ENCODE results near the gene GINS2.
A peak's percentile ranks its signal among the peaks of the same experiment; 100 is the strongest.

The GINS2 gene

DNA sequence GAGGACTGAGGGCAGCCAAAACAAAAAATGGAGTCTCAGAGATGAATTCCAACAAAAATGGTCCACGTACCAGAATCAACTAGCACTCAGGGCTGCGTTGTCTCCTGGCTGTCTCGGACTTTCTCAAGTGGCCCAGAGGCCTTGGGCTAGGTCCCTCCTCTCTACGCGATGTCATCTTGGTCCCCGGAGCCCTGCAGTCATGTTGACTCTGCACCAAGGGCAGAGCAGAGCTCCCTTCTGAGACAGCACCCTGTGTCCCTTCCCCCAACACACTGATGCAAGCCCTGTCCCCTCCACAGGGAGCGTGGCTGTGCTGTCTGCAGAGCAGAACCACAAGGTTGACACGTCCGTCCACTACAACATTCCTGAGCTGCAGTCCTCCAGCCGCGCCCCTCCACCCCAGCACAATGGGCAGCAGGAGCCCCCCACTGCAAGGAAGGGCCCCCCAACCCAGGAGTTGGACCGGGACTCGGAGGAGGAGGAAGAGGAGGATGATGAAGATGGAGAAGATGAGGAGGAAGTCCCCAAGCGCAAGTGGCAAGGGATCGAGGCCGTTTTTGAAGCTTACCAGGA lies 20.8 kb downstream of the GINS2 start:
- no peak for DNase-seq (ENCODE audit: low read depth, low spot score)

DNA sequence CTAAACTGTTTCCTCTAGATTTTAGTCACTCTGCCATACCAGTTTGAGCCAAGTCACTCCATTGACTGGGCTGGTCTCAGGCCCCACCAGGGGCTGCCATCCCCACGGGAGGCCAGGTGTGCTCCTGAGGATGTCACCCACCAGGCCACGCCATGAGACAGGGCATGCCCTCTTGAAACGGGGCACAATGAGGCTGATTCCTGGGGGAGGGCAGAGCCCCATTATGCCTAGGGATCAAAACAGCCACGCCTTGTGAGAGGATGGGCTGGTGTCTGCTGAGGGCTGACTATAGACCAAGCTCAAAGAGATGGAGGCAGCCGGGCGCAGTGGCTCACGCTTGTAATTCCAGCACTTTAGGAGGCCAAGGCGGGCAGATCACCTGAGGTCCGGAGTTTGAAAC lies 21.5 kb downstream of the GINS2 start:
- DNase-seq (ENCODE audit: low read depth, low spot score), result no peak

DNA sequence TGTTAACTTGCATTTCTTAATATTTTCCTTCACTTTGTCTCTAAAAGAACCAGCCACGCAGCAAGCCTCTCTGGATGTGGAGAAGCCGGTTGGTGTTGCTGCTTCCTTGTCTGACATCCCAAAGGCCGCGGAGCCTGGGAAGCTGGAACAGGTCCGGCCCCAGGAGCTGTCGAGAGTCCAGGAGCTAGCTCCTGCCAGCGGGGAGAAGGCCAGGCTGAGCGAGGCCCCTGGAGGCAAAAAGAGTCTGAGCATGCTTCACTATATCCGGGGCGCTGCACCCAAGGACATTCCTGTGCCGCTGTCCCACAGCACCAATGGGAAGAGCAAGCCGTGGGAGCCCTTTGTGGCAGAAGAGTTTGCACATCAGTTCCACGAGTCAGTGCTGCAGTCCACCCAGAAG lies 22.8 kb downstream of the GINS2 start:
- DNase-seq (ENCODE audit: low read depth, low spot score), result no peak

DNA sequence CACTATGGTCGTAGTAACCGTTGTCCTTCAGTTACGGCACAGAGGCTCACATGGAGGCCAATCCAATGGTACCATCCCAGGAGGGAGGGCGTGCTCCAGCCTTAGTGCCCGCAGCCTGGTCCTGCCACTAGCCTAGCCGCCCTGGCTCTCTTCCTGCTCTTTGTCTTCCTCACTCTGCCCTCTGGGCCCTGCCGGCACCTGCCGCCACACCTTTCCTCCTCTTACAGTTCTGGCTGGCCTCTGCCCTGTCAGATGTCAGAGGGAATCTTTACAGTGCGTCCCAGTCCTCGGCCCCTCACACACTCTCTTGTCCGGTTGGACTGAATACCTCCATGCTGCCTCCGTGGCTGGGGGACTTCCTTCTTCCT lies 23.4 kb downstream of the GINS2 start:
- no peak for DNase-seq (ENCODE audit: low read depth, low spot score)

DNA sequence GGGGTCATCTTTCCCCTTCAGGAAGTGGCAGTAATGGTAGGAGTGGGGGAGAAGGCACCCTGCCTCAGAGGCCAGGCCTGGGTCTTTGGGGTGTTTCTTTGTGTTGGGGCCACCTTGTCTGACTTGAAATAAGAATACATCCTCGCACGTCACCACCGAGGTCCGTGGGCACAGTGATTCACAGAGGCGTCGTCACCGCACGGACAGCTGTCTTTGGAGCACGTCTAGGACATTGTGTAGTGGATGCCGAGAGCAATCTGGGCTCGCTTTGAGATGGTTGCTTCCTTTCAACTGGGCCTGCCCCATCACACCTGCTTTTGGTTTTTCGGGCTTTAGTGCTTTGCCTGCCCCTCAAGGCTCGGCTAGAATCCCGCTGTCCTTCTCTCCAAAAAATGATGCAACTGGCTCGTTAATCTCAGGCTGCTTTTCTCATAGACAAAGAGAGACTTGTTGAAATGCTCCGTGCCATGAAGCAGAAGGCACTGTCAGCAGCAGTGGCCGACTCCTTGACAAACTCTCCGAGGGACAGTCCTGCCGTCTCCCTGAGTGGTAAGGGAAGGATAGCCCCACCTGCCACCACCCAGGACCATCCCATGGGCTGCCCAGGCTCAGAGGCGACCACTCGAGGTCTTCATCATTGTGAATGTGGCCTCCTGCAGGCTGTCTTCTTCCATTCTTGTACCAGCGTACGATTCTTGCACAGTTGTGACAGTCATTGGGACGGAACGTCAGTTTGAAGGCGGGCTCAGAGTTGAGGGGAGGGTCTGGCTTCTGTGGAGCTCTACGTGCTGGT lies 24.0 kb downstream of the GINS2 start:
- DNase-seq (ENCODE audit: low read depth, low spot score), result no peak

DNA sequence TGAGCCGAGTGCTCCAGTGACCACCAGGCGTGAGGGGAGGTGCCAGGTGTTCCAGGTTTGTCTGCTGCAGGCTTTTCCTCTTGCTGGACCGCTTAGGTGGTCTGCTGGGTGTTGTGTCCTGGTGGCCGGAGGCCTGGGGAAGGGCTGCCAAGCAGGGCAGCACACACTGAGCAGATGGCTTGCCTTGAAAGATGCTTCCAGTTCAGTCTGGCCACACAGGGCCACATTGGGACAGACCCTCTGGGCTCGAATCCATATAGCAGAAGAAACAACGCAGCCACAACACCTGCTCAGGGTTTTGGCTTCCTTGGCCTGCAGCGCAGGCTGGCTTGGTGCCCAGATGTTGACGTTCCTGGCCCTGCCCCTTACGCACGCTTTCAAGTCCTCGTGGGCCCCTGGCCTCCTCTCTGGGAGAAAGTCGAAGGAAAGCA lies 24.8 kb downstream of the GINS2 start:
- no peak for DNase-seq (ENCODE audit: low read depth, low spot score)

DNA sequence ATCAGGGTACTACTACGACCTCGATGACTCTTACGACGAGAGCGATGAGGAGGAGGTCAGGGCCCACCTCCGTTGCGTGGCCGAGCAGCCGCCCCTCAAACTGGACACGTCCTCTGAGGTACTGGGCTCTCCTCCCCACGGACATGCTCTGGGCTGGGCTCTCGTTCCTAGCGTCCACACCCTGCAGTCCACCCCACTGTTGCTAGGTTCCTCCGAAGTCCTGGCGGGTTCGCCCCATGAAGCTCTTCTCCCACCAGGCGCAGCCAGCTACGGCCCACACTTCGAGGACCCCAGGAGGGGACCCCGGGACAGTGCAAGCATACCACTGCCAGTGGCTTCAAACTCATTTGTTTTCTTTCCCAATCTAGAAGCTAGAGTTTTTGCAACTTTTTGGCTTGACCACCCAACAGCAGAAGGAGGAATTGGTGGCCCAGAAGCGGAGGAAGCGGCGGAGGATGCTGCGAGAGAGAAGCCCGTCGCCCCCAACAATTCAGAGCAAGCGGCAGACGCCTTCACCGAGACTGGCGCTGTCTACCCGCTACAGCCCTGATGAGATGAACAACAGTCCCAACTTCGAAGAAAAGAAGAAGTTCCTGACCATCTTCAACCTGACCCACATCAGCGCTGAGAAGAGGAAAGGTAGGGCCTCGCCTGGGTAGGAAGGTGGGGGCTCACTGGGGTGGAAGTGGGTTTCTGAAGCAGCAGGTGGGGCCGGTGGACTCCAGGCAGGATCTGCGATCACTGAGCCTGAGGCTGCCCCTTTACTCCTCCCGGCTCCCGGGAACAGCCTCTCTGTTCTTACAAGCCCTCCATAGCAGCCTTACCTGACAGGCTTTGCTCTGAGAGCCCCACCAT lies 25.6 kb downstream of the GINS2 start:
- no peak for DNase-seq (ENCODE audit: low read depth, low spot score)

DNA sequence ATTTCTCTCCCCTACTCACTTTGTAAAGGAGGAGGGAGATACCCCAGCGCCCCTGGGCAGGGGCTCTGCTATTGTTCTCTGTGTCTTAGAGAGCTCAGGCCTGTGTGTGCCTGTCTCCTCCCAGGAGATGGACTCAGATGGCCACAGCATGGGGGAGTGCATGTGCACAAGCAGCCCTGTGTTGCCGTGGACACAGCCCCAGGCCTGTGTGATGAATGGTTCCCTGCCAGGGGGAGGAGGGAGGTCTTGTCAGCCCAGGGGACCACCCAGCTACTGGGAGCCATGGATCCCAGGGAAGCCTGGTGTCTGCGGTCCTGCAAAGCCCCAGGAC lies 26.3 kb downstream of the GINS2 start:
- DNase-seq (ENCODE audit: low read depth, low spot score), result no peak

DNA sequence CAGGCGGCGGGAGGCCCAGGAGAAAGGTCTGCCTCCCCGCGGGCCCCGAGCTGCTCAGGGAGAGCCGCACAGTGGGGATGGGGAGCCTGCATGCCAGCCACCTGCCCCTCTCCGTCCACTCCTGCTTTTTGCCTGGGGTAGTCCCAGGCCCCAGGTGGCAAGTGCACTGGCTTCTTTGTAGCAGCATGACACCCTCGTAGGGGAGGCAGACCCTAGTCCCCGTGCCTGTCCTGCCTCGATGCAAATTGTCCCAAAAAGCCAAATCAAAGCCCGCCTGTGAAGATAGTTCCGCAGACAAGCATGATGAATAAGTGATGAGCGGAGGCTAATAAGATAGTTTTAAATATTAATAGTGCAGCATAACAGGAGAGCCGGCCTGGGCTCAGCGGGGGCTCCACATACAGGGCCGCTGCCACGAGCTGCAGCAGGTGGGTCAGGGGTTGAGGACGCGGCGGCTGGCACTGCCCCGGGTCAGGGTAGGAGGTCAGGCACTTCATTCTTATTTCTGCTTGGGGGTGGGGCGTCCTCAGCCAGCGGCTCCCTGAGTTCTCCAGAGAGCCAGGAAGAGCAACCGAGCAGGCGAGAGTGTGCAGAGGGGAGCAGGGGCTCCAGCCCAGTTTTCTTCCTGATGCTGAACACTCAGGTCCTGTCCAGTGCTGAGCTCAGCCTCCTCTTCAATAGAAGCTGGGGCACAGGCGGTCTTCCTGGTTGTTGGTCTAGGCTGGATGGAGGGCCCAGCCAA lies 26.8 kb downstream of the GINS2 start:
- no peak for DNase-seq (ENCODE audit: low read depth, low spot score)

DNA sequence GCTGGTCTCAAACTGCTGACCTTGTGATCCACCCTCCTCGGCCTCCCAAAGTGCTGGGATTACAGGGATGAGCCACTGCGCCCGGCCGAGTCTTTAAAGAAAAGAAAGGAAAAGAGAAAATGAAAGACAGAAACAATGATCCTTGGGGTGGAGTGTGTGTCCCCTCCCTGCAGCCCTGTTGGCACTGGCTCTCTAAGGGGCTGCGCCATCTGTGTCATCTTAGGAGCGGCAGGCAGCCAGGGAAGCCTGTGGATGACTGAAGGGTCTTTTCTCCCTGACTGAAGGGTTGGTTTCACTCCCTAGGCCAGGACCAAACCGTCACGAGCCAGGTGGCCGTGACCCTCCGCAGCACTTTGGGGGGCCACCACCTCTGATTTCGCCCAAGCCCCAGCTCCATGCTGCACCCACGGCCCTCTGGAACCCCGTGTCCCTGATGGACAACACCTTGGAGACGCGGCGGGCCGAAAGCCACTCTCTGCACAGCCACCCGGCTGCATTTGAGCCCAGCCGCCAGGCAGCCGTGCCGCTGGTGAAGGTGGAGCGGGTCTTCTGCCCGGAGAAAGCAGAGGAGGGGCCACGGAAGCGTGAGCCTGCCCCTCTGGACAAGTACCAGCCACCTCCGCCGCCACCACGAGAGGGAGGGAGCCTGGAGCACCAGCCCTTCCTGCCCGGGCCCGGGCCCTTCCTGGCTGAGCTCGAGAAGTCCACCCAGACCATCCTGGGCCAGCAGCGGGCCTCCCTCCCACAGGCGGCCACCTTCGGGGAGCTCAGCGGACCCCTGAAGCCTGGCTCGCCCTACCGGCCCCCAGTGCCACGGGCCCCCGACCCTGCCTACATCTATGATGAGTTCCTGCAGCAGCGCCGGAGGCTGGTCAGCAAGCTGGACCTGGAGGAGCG lies 27.7 kb downstream of the GINS2 start:
- no peak for DNase-seq (ENCODE audit: low read depth, low spot score)

DNA sequence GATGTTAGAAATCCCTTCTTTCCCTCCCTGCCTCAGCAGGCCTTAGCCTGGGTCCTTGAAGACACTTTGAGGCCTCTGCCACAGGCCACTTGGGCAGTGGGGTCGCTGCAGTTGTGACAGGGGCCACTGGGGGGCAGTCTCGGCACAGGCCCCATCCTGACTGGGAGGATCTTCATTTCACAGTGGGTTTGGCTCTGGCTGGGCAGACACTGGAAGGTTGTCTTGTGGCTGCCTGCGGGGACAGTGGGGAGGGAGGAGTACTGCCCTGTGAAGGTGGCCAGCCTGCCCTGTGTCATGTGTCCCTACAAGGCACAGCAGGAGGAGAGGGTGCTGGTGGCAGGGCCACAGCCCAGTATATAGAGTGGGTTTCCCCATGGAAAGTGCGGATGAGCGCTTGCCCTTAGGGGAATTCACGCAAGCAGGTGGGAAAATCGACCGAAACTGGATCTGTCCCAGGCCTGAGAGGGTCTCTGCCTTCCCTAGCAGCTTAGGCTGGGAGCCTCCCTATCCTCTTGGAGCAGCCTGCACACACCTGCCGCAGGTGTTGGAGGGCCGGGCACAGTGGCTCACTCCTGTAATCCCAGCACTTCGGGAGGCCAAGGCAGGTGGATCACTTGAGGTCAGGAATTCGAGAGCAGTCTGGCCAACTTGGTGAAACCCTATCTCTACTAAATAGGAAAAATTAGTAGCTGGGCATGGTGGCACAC lies 28.8 kb downstream of the GINS2 start:
- DNase-seq (ENCODE audit: low read depth, low spot score), result peak; percentile 12

DNA sequence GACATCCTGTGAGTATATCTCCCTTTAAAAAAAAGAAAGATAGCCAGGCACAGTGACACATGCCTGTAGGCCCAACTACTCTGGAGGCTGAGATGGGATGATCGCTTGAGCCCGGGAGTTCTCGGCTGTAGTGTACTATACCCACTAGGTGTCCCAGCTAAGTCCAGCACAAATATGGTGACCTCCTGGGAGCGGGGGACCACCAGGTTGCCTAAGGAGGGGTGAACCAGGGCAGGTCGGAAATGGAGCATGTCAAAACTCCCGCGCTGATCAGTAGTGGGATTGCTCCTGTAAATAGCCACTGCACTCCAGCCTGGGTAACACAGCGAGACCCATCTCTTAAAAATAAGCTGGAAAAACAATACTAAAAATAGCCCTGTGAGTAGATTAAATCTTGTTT lies 29.4 kb downstream of the GINS2 start:
- no peak for DNase-seq (ENCODE audit: low read depth, low spot score)

DNA sequence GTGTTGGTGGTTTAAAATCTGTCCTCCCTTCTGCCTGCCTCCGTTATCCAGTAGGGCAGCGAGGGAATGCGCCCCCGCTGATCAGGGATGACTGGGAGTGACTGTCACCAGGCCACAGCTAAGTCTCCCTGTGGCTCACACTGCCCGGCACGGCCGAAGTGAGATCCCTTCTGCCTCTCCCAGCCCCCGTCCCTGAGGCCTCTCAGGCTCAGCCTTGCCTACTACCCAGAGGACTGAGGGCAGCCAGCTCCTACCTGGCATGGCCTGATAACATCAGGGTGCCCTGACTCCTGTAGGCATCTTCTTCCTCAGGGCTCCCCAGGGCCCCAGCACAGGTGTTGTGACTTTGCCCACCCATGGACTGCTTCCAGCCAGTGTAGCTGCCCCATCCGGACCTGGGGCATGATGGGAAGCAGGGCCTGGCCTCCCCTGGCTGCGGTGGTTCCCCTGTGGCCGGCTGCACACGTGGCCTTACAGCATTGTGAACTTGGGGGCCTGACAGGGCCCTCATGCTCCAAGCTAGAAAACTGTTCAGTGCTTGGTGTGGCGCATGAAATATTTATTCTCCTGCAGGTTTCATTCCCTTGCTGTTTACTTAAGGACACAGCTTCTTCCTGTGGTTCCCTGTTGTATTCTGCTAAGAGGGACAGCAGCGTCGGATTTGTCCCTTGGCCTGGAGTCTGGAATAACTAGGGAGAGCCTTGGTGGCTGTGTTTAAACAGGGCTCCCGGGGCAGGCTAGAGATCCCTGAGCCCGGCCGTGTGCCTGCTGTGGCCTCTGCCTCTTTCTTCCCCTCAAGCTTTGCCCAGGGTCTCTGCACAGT lies 30.0 kb downstream of the GINS2 start:
- no peak for DNase-seq (ENCODE audit: low read depth, low spot score)

DNA sequence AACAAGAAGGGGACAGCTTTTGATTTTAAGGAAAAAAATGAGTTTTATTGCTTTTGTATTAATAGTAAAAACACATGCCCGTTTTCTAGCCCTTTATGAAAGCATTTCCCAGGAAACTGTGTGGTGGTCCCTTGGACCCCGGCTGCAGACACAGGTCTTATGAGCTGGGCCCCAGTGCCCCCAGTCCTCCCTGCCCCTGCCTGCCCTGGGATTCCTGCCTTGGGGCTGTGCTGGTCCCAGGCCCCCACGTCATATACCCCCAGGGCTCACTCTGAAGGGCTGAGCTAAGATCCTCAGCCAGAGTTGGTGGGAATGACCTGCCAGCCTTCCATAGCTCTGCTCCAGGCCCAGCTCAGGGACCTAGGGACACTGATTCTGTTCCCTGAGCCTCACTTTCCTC lies 30.8 kb downstream of the GINS2 start:
- DNase-seq (ENCODE audit: low read depth, low spot score), result no peak

DNA sequence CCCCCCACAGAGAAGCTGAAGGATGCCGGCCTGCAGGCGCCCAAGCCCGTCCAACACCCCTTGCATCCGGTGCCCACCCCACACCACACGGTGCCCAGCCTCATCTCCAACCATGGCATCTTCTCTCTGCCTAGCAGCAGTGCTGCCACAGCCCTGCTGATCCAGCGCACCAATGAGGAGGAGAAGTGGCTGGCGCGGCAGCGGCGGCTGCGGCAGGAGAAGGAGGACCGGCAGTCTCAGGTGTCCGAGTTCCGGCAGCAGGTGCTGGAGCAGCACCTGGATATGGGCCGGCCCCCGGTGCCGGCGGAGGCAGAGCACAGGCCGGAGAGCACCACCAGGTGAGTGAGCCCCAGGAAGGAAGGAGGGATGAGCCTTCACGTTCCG lies 31.5 kb downstream of the GINS2 start:
- DNase-seq (ENCODE audit: low read depth, low spot score), result no peak

DNA sequence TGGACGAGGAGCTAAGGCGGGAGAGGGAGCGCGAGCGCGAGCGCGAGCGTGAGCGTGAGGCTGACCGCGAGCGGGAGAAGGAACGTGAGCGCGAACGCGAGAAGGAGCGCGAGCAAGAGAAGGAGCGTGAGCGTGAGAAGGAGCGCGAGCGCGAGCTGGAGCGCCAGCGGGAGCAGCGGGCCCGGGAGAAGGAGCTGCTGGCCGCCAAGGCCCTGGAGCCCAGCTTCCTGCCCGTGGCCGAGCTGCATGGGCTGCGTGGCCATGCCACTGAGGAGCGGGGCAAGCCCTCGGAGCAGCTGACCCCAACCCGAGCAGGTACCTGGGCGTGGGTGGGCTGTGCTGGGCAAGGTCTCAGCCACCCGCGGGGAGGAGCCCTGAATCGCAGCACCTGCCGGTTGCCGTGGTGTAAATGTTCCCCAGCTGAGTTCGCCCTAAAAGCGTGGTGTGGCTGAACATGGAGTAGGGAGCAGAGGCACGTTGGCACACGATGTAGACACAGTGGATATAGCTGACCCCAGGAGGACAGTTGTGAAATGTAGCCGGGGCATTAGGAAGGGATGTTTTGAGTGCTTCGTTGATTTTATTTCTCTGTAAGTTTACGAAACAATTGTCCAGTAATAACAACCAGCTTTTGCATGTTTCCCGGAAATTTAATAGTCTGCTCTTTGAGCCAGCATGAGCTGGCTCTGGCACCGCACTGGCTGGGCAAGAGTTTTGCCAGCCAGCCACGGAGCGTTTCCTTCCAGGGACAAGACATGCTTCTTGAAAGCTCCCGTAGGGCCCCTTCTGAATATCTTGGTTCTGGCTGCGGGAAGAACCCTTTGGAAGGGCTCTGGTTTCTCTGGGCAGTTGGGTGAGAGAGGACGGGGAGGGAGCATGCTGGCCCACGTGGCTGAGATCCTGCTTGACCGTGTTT lies 32.1 kb downstream of the GINS2 start:
- DNase-seq (ENCODE audit: low read depth, low spot score), result no peak

DNA sequence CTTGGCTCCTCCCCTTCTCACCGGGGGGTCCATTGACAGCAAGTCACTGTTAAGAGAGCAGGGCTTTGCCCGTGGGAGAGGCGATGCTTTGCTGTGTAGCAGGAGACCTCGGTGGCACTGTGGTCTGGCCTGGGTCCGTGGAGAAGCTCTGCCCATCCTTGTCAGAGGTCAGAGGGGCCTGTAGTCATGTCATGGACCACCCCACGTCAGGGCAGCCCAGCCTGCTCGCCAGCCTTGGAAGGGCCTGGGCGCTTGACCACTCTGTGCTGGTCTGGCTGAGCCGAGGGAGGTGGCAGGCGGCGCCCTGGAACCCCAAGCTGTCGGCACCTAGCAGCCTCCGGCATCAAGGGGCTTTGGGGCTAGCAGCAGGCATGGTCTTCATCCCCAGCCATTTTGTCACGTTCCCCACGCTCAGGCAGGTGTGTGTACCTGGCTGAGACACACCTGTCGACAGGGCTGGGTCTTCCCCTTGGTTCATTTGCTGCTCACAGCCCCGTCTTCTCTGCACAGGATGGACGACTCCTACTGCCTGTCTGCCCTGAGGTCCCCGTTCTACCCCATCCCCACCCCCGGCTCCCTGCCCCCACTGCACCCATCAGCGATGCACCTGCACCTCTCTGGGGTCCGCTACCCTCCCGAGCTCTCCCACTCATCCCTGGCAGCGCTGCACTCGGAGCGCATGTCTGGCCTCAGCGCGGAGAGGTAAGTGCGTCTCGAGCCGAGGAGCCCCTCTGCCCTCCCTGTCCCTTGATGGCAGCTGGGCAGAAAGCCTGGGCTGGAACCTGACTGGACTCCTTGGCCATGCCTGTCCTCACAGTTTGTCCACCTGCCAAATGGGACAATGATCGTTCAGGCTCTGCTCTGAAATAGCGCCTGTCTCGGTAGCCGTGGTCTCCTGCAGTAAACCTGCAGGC lies 33.3 kb downstream of the GINS2 start:
- DNase-seq (ENCODE audit: low read depth, low spot score), result no peak

Measured in iPS DF 19.7 (cell line).